PC-3 (cell line): ENCODE measurements around the gene NTM.

ENCODE experiments used
- CTCF ChIP-seq: fragments of 300-600 bp; sonication (generic); conservative IDR thresholded peaks from 2 replicates; pipeline ENCODE4 v1.5.1; 2017; ENCODE audit warnings: antibody characterized with exemption, low read depth, mild to moderate bottlenecking, low read length
- EZH2 ChIP-seq: fragments of 300-600 bp; sonication (generic); IDR thresholded peaks from one replicate; pipeline ENCODE4 v1.6.1; 2017; ENCODE audit warnings: antibody characterized with exemption, mild to moderate bottlenecking, low read length; ENCODE audit not compliant: unreplicated experiment
- EZH2phosphoT487 ChIP-seq: fragments of 300-600 bp; sonication (generic); IDR thresholded peaks from 2 replicates; pipeline ENCODE4 v1.6.1; 2018; ENCODE audit warnings: mild to moderate bottlenecking, antibody characterized with exemption, low read length, borderline replicate concordance

- TF ChIP-seq CTCF (no peak), EZH2 (no peak), EZH2phosphoT487 (no peak)
These were observed 41.6 kb downstream of the NTM start for GRCh38 chr11:131412061-131412460.
